ENCODE data around the gene DUSP22. TPM values are rescaled to one million over a fixed set of nuclear protein-coding genes. Genes with fewer than 3 reads are reported as not detected.

DUSP22 gene
- total and polyA plus RNA-seq, 2 donors (not counting 1 experiment from before 2014, with no cell fraction given): 10.9 to 13.7 TPM

DNA sequence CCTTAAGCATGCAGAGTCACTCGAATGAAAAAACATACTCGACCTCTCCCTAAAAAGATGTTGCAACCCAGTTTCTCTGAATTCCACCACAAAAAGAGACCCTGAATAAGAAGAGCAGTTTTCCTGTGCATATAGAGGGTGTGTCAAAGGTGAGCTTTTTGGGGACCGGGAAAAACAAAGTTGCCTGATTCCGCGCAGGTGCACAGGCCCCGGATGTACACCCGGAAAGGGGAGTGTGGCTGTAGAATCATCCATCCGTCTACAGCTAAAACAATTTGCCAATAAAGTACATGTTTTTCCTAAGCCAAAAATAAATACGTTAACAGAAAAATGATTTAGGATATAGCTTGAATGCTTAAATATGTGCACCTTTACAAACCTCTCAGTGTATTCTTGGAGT is 58.1 kb downstream of the DUSP22 start:
- Histone ChIP-seq H2AFZ (ENCODE audit: low read length) (no peak overlapping the region), H3K27me3 (ENCODE audit: control insufficient read depth, insufficient read depth, low read length) (no peaks in the 10 kb centered on the region), H4K20me1 (ENCODE audit: control insufficient read depth, extremely low read depth, insufficient read depth, low read length) (no peaks in the 10 kb centered on the region), H3K36me3 (ENCODE audit: control insufficient read depth, insufficient read depth, low read length) (no peaks in the 10 kb centered on the region), H3K4me3 (replicated peaks in 1 of 4; ENCODE audit: control extremely low read depth in 1 of 4, insufficient read depth in 1 of 4, low read depth in 3 of 4, low read length in 4 of 4) (no peak overlapping the region), H3K79me2 (ENCODE audit: control insufficient read depth, insufficient read depth, low read length) (no peaks in the 10 kb centered on the region), H3K9ac (ENCODE audit: insufficient read depth, low read length) (no peak overlapping the region), H3K4me1 (ENCODE audit: control insufficient read depth, extremely low read depth, insufficient read depth, low read length) (no peaks in the 10 kb centered on the region), H3K9me3 (ENCODE audit: control insufficient read depth, insufficient read depth, low read depth, low read length) (no peaks in the 10 kb centered on the region), H3K27ac (ENCODE audit: insufficient read depth, low read length) (no peak overlapping the region), H3K4me2 (ENCODE audit: extremely low read depth, insufficient read depth, low read length) (no peak overlapping the region)
- DNase-seq (ENCODE audit: low read depth in 2 of 2): no peak
- TF ChIP-seq EZH2 (IDR thresholded peaks at IDR 0.05; ENCODE audit: low read length, missing control alignments): no peak
- TF ChIP-seq, protein P1, sequence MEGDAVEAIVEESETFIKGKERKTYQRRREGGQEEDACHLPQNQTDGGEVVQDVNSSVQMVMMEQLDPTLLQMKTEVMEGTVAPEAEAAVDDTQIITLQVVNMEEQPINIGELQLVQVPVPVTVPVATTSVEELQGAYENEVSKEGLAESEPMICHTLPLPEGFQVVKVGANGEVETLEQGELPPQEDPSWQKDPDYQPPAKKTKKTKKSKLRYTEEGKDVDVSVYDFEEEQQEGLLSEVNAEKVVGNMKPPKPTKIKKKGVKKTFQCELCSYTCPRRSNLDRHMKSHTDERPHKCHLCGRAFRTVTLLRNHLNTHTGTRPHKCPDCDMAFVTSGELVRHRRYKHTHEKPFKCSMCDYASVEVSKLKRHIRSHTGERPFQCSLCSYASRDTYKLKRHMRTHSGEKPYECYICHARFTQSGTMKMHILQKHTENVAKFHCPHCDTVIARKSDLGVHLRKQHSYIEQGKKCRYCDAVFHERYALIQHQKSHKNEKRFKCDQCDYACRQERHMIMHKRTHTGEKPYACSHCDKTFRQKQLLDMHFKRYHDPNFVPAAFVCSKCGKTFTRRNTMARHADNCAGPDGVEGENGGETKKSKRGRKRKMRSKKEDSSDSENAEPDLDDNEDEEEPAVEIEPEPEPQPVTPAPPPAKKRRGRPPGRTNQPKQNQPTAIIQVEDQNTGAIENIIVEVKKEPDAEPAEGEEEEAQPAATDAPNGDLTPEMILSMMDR (conservative IDR thresholded peaks at IDR 0.05 in 1 of 2, IDR thresholded peaks at IDR 0.05 in 1 of 2; ENCODE audit: low read depth in 1 of 2, low read length in 2 of 2): no peak

DNA sequence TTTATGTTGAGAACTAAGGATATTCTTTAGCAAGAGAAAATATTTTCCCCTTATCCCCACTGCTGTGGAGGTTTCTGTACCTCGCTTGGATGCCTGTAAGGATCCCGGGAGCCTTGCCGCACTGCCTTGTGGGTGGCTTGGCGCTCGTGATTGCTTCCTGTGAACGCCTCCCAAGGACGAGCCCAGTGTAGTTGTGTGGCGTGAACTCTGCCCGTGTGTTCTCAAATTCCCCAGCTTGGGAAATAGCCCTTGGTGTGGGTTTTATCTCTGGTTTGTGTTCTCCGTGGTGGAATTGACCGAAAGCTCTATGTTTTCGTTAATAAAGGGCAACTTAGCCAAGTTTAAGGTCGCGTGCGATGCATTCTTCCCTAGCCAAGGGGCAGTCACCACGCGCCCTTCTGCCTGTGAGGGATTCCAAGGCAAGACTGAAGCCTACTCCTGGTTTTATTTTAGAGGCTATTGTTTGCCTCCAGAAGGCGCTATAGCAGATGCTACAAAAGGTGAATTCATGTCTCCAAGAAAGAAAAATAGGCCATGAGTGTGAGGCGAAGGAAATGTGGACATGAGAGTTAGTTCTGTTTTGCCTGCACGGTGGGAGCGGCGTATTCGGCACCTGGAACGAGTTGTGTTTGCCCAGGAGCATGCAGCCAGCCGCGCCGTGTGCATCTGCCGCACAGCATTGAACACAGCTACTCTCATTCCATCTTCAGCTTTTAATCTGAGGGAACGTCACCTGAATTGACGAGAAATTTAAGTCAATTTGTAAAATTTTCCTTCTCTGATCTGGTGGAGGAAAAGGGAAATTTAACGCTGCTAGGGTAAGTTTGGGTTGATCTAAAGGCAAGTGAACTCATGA is 59.0 kb downstream of the DUSP22 start:
- H3K4me1 ChIP-seq (ENCODE audit: control insufficient read depth, extremely low read depth, insufficient read depth, low read length): no peaks in the 10 kb centered on the region
- H3K9ac ChIP-seq (ENCODE audit: insufficient read depth, low read length): no peak overlapping the region
- TF ChIP-seq, protein P1 (conservative IDR thresholded peaks at IDR 0.05 in 1 of 2, IDR thresholded peaks at IDR 0.05 in 1 of 2; ENCODE audit: low read depth in 1 of 2, low read length in 2 of 2): no peak
- no peak for TF ChIP-seq EZH2 (IDR thresholded peaks at IDR 0.05; ENCODE audit: low read length, missing control alignments)
- no peaks in the 10 kb centered on the region for H3K79me2 ChIP-seq (ENCODE audit: control insufficient read depth, insufficient read depth, low read length)
- no peak overlapping the region for H3K27ac ChIP-seq (ENCODE audit: insufficient read depth, low read length)
- no peaks in the 10 kb centered on the region for H3K27me3 ChIP-seq (ENCODE audit: control insufficient read depth, insufficient read depth, low read length)
- H3K4me2 ChIP-seq (ENCODE audit: extremely low read depth, insufficient read depth, low read length): no peak overlapping the region
- no peaks in the 10 kb centered on the region for H3K36me3 ChIP-seq (ENCODE audit: control insufficient read depth, insufficient read depth, low read length)
- H3K9me3 ChIP-seq (ENCODE audit: control insufficient read depth, insufficient read depth, low read depth, low read length): no peaks in the 10 kb centered on the region
- H2AFZ ChIP-seq (ENCODE audit: low read length): no peak overlapping the region
- no peak overlapping the region for H3K4me3 ChIP-seq (replicated peaks in 1 of 4; ENCODE audit: control extremely low read depth in 1 of 4, insufficient read depth in 1 of 4, low read depth in 3 of 4, low read length in 4 of 4)
- DNase-seq (ENCODE audit: low read depth in 2 of 2): no peak
- no peaks in the 10 kb centered on the region for H4K20me1 ChIP-seq (ENCODE audit: control insufficient read depth, extremely low read depth, insufficient read depth, low read length)

DNA sequence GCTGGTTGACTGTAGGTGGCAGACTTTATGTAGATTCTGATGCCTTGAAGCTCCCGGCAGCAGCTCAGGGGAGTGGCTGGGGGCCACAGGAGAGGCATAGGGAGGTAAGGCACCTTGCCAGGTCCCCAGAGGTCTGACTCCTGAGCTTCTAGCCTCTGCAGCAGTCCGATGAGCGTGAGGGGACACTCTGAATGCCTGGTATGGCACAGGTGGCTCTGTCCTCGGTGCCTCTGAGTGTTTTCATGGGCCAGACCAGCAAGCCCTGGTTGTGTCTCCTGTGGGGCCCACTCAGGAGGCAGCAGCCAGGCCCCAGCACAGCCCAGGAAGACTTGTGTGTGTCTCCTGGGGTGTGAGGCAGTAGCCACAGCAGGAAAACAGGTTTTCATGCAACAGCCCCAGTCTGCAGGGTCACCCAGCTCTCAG is 59.6 kb downstream of the DUSP22 start:
- no peaks in the 10 kb centered on the region for H3K4me1 ChIP-seq (ENCODE audit: control insufficient read depth, extremely low read depth, insufficient read depth, low read length)
- H3K9ac ChIP-seq (ENCODE audit: insufficient read depth, low read length): no peak overlapping the region
- no peaks in the 10 kb centered on the region for H3K79me2 ChIP-seq (ENCODE audit: control insufficient read depth, insufficient read depth, low read length)
- DNase-seq (ENCODE audit: low read depth in 2 of 2): no peak
- H3K9me3 ChIP-seq (ENCODE audit: control insufficient read depth, insufficient read depth, low read depth, low read length): no peaks in the 10 kb centered on the region
- TF ChIP-seq EZH2 (IDR thresholded peaks at IDR 0.05; ENCODE audit: low read length, missing control alignments): no peak
- TF ChIP-seq, protein P1 (conservative IDR thresholded peaks at IDR 0.05 in 1 of 2, IDR thresholded peaks at IDR 0.05 in 1 of 2; ENCODE audit: low read depth in 1 of 2, low read length in 2 of 2): no peak
- no peaks in the 10 kb centered on the region for H3K27me3 ChIP-seq (ENCODE audit: control insufficient read depth, insufficient read depth, low read length)
- H2AFZ ChIP-seq (ENCODE audit: low read length): no peak overlapping the region
- H4K20me1 ChIP-seq (ENCODE audit: control insufficient read depth, extremely low read depth, insufficient read depth, low read length): no peaks in the 10 kb centered on the region
- no peak overlapping the region for H3K4me2 ChIP-seq (ENCODE audit: extremely low read depth, insufficient read depth, low read length)
- no peak overlapping the region for H3K4me3 ChIP-seq (replicated peaks in 1 of 4; ENCODE audit: control extremely low read depth in 1 of 4, insufficient read depth in 1 of 4, low read depth in 3 of 4, low read length in 4 of 4)
- H3K27ac ChIP-seq (ENCODE audit: insufficient read depth, low read length): no peak overlapping the region
- H3K36me3 ChIP-seq (ENCODE audit: control insufficient read depth, insufficient read depth, low read length): no peaks in the 10 kb centered on the region
